Measurements from ENCODE around the gene AKNA.

The AKNA gene

DNA sequence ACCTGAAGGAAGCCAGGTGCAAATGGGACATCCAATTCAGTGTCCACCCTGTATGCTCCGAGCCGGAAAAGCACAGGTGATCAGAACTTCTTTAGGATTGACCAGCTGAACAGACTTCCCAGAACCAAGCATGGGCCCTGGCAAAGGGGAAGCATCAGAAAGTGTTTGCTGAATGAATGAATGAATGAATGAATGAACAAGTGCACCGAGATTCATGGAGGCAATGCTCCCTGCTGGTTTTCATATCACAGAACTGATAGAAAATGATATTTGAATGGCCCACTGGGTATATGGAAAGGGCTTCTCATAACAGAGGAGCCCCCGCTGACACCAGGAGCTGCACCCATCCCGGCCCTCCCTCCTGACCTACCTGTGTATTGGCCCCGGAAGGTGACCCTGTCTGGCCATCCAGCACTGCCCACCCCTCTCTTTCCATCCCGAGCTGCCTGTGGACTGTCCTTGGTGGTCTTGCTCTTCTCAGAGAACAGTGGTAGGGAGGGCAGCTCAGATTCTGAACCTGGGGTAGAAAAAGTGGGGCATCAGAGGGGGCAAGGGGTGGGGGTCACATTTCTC lies 42.2 kb downstream of the AKNA start:
- H3K4me3 Mint-ChIP-seq: no peak overlapping the region
- intact Hi-C loops (cut with micrococcal nuclease): no loop called here

DNA sequence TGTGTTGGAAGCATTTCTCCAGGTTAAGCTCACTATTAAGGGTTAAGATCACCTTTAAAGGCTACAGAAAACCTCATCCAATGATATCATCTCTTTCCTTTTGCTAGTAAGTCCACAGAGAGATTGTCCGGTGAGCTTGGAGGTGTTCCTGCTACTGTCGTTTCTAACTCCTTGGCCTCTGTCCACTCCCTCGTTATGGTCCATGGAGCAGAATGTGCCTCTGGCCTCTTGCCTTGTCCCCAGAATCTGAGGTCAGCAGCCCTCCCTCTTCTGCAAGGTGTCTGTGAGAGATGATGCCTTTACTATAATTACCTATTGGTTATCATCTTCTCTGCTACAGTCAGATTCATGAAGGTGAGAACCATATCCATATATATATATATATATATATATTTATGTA lies 43.1 kb downstream of the AKNA start:
- peaks cover 40% of the 10 kb centered on the region for H3K4me1 Mint-ChIP-seq (ENCODE audit: low read depth)

More for the DNA sequence above, 42.2 kb downstream of the AKNA start:
- Mint-ChIP-seq H3K4me1 (ENCODE audit: low read depth) (peaks cover 40% of the 10 kb centered on the region), H3K27me3 (no peaks in the 10 kb centered on the region), H3K27ac (no peak overlapping the region), H3K9me3 (no peaks in the 10 kb centered on the region), H3K36me3 (ENCODE audit: low read depth) (peaks cover 100% of the 10 kb centered on the region)

DNA sequence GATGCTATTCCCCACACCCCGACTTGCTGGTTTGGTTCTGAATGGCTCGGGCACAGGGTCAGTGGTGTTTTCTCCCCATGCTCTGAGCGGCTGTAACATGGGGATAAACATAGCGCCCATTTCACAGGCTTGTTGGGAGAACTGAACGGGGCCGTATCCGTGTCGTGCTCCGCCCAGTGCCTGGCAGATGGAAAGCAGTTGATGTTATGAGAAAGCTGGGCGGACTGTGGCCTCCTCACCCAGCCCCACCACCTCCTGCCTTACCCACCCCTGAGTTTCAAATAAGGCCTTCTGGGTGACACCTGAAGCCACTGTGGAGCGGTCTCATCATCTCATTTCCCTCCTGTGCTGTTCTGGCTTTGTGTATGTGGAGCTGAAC lies 43.6 kb downstream of the AKNA start:
- H3K9me3 Mint-ChIP-seq: no peaks in the 10 kb centered on the region
- no peaks in the 10 kb centered on the region for H3K27me3 Mint-ChIP-seq
- H3K27ac Mint-ChIP-seq: no peak overlapping the region
- H3K36me3 Mint-ChIP-seq (ENCODE audit: low read depth): peaks cover 100% of the 10 kb centered on the region
- H3K4me1 Mint-ChIP-seq (ENCODE audit: low read depth): peaks cover 40% of the 10 kb centered on the region
- H3K4me3 Mint-ChIP-seq: no peak overlapping the region
- intact Hi-C loops (cut with micrococcal nuclease): no loop called here

More for the DNA sequence above, 43.1 kb downstream of the AKNA start:
- intact Hi-C loops (cut with micrococcal nuclease): no loop called here
- Mint-ChIP-seq H3K4me3 (no peak overlapping the region), H3K9me3 (no peaks in the 10 kb centered on the region), H3K27me3 (no peaks in the 10 kb centered on the region), H3K27ac (no peak overlapping the region), H3K36me3 (ENCODE audit: low read depth) (peaks cover 100% of the 10 kb centered on the region)

DNA sequence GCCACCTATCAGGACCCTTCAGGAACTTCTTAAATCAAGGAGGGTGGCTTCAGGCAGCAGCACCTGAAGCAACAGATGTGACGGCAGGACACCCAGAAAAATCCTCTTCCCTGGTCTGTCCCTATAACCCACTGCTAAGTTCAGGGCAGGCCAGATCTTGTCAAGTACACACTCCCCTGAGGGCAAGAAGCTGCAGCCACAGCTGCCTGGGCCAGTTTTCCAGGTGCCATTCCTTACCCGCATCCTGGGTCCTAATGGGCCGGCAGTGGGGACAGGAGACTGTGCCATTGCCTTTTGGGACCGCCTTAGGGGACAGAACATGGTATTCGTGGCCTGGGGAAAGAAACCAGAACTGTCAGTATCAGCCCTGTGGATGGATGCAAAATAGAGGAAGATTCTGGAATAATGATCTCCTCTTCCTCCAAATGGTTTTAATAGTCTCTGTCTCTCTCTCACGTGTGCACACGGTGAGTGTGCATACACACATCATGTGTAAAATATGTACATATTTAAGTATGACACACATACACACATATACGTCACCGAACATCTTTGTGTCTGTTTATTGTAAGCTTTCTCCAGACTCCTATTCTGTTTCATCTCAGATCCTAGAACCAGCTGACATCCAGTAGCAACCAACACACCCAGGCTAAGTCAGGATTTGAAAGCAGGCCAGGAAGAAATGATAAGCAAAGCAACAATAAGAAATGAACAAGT lies 44.2 kb downstream of the AKNA start:
- Mint-ChIP-seq H3K27ac (no peak overlapping the region), H3K9me3 (no peaks in the 10 kb centered on the region)

DNA sequence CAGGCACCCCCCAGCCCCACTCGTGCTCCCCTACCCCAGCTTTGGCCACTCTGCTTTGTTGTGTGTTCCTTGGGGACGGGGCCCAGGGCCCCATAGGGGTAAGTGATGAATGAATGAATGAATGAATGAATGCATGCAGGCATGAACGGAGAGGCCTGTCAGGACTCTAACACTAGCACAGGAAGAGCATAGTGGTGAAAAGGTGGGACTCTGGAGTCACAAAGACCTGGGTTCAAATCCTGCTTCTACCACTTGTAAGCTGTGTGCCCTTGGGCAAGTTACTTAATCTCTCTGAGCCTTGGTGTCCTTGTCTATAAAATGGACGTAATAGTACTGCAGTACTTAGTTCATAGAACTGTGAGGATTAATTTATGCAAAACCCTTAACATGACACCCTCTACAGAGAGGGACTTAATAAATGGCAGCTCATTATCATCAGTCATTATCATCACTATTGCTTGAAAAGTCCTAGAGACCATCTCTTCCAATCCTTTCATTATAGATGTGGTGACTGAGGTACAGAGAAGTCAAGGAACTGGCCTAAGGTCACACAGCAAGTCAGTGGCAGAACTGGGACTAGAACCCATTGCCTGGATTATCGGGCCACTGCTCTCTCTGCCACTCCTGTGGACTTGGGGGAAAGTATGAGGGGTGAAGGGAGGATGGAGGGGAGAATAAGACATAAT lies 44.9 kb downstream of the AKNA start:
- Mint-ChIP-seq H3K4me3 (no peak overlapping the region), H3K9me3 (no peaks in the 10 kb centered on the region), H3K27me3 (no peaks in the 10 kb centered on the region), H3K27ac (no peak overlapping the region), H3K4me1 (ENCODE audit: low read depth) (peaks cover 30% of the 10 kb centered on the region), H3K36me3 (ENCODE audit: low read depth) (peaks cover 100% of the 10 kb centered on the region)
- intact Hi-C loops (cut with micrococcal nuclease): no loop called here

More for the DNA sequence above, 44.2 kb downstream of the AKNA start:
- no peaks in the 10 kb centered on the region for H3K27me3 Mint-ChIP-seq
- intact Hi-C loops (cut with micrococcal nuclease): no loop called here
- H3K4me1 Mint-ChIP-seq (ENCODE audit: low read depth): peaks cover 35% of the 10 kb centered on the region
- H3K36me3 Mint-ChIP-seq (ENCODE audit: low read depth): peaks cover 100% of the 10 kb centered on the region
- no peak overlapping the region for H3K4me3 Mint-ChIP-seq

DNA sequence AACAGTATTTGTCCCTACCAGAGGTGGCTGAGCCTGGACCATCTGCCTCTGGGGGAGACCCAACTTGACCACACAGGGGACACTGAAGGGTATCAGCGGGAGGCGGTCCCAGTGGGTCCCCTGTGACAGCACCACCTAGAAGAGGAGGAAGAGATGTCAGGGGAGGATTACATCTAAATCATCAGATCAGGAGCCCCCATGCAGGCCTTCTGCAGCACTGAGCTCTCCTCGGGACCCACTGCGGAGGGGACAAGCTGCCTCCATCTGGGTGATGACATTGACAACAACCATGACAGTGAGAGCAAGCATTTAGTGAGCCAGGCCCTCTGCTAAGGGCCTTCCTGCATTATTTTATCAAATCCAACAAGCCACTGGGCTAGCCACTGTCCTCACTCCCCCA lies 45.8 kb downstream of the AKNA start:
- no peaks in the 10 kb centered on the region for H3K27me3 Mint-ChIP-seq
- peaks cover 30% of the 10 kb centered on the region for H3K4me1 Mint-ChIP-seq (ENCODE audit: low read depth)
- H3K9me3 Mint-ChIP-seq: no peaks in the 10 kb centered on the region
- H3K36me3 Mint-ChIP-seq (ENCODE audit: low read depth): peaks cover 100% of the 10 kb centered on the region
- H3K27ac Mint-ChIP-seq: peak overlapping the region; percentile 73
- intact Hi-C loops (cut with micrococcal nuclease): no loop called here
- H3K4me3 Mint-ChIP-seq: no peak overlapping the region

DNA sequence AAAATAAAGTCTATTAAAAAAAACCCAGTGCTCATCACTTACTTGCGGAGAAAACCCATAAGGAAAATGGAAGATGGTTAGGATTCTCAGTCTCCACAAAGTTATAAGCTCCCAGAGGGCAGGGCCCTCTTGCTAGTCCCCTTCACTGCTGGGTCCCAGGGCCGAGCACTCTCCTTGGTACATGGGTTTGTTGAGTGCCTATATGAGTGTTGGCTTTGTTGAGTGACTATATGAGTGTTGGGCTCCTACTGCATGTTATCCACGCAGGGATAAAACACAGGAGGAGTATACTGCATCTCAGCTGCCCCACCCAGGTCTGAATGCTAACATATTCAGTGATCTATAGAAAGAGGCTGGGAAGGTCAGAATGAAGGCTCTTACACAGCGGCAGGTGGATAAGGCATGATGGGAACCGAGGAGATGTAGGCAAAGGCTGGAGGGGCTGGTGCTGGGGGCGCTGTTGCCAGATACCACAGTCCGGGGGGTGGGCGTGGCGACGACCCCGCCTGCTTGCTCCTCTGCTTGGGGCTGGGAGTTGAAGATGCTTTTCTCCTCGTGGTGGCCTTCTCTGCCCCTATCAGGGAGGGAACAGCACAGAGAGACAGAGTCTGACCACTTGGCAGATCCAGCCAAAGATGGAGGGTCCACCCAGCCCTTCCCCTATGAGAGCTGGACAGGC lies 46.5 kb downstream of the AKNA start:
- H3K4me1 Mint-ChIP-seq (ENCODE audit: low read depth): peaks cover 30% of the 10 kb centered on the region
- peaks cover 100% of the 10 kb centered on the region for H3K36me3 Mint-ChIP-seq (ENCODE audit: low read depth)
- H3K4me3 Mint-ChIP-seq: no peak overlapping the region
- no peaks in the 10 kb centered on the region for H3K27me3 Mint-ChIP-seq
- intact Hi-C loops (cut with micrococcal nuclease): no loop called here
- H3K27ac Mint-ChIP-seq: peak overlapping the region; percentile 73
- H3K9me3 Mint-ChIP-seq: no peaks in the 10 kb centered on the region

DNA sequence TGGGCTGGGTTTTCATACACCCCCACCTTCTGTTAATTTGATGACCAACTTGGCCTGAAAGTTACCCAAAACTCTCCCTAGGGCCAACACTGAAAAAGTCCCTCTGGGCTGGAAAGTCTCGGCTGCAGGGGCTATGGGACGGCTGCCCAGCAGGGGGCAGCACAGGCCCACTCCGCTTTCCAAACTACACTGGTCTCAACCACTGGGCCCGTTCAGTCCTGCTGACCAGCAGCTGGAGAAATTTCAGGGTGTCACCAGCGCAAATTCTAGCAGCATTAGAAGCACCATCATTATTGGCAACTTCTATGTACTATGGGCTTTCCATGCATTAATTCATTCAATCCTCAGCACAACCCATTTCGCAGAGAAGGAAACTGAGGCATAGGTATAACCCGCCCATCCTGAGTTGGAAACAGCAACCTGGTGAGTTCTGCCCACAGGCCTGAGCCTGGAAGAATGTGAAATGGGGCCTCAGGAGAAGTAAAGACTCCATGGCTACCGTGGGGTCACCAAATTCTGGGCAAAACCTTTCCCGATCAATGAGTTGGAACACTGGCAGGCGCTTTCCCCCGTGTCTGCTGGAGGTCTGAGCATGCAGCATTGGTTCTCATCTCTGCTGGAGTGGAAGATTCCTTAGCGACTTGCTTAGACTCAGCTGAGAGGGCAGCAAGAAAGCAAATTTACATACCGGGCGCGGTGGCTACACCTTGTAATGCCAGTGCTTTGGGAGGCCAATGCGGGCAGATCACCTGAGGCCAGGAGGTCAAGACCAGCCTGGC lies 48.5 kb downstream of the AKNA start:
- intact Hi-C loops (cut with micrococcal nuclease): loop anchor here (2.0 to 5.0 kb wide), 2 partner anchors 58 to 313 kb away; no protein-coding TSS in a partner anchor
- Mint-ChIP-seq H3K4me1 (ENCODE audit: low read depth) (peaks cover 36% of the 10 kb centered on the region), H3K27ac (peak overlapping the region; percentile 73), H3K9me3 (peaks cover 9% of the 10 kb centered on the region), H3K36me3 (ENCODE audit: low read depth) (peaks cover 100% of the 10 kb centered on the region), H3K27me3 (no peaks in the 10 kb centered on the region), H3K4me3 (no peak overlapping the region)

DNA sequence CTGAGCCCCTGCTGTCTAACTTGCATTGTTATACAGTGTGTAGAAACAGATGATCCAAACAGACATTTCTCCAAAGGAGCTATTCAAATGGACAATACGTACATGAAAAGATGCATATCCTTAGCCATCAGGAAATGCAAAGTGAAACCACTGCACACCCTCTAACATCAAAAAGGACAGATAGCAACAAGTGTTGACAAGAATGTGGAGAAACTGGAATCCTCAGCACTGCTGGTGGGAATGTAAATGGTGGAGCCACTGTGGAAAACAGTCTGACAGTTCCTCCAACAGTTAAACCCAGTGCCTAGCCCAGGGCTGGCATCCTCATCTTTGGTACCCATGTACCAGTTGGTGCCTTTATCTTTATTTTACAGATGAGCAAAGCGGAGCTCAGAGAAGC lies 49.6 kb downstream of the AKNA start:
- Mint-ChIP-seq H3K9me3 (peaks cover 9% of the 10 kb centered on the region), H3K36me3 (ENCODE audit: low read depth) (peaks cover 90% of the 10 kb centered on the region), H3K4me3 (no peak overlapping the region), H3K27me3 (no peaks in the 10 kb centered on the region), H3K27ac (no peak overlapping the region), H3K4me1 (ENCODE audit: low read depth) (peaks cover 36% of the 10 kb centered on the region)
- intact Hi-C loops (cut with micrococcal nuclease): loop anchor here (2.0 to 5.0 kb wide), 2 partner anchors 59 to 315 kb away; no protein-coding TSS in a partner anchor

DNA sequence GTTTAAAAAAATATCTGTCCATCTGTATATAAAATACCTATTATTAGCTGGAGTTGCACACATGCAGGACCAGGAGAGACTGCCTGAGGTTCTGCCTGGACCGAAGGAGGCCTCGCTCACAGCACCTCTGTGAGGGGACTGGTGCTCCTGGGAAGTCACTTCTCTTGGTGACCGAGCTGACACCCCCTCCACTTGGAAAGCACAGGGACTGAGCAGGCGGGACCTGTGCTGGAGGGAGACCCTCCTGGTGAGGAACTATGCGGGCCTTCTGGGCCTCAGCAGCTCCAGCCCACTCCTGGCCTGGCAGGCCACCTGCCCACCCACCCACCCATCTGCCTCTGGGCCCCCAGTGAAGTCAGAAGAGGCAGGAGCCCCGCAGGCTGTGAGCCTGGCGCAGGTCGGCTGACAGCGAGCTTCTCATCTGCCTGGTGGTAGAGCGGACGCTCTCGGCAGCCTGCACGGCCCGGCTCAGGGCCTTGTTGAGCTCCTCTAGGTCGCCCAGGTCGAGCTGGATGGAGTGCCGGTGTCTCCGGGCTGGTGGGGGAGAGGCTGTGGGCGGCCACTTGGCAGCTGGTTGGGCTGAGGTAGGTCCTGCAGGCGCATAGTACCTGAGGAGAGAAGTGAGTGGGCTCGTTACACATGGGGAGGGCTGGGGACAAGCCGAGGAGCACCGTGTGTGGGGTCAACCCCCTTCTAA lies 50.9 kb downstream of the AKNA start:
- Mint-ChIP-seq H3K4me3 (no peak overlapping the region), H3K4me1 (ENCODE audit: low read depth) (peaks cover 32% of the 10 kb centered on the region), H3K27ac (no peak overlapping the region), H3K9me3 (peaks cover 9% of the 10 kb centered on the region), H3K27me3 (no peaks in the 10 kb centered on the region), H3K36me3 (ENCODE audit: low read depth) (peaks cover 77% of the 10 kb centered on the region)
- intact Hi-C loops (cut with micrococcal nuclease): loop anchor here (5.0 kb wide), 1 partner anchor 60 kb away; no protein-coding TSS in a partner anchor

DNA sequence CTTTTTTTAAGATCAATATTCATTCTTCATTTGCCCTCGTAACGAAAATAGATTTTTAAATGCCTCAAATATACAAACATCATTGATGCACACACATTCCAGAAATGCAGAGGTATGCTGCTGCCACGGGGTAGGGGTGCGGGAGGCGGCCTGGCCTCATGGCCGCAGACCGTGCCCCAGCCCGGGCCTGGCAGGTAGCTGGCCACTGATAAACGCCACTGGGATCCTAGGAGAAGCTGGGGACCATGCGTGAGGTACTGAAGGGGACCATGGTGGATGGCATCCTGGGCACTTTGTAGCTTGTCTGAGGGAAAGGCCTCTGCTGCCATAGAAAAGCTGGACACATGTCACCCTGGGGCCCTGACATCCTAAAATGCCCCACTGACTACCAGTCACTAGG lies 51.6 kb downstream of the AKNA start:
- Mint-ChIP-seq H3K27me3 (no peaks in the 10 kb centered on the region), H3K9me3 (peaks cover 9% of the 10 kb centered on the region), H3K4me3 (no peak overlapping the region), H3K4me1 (ENCODE audit: low read depth) (peaks cover 25% of the 10 kb centered on the region), H3K36me3 (ENCODE audit: low read depth) (peaks cover 70% of the 10 kb centered on the region), H3K27ac (no peak overlapping the region)
- intact Hi-C loops (cut with micrococcal nuclease): loop anchor here (5.0 kb wide), 1 partner anchor 61 kb away; no protein-coding TSS in a partner anchor

DNA sequence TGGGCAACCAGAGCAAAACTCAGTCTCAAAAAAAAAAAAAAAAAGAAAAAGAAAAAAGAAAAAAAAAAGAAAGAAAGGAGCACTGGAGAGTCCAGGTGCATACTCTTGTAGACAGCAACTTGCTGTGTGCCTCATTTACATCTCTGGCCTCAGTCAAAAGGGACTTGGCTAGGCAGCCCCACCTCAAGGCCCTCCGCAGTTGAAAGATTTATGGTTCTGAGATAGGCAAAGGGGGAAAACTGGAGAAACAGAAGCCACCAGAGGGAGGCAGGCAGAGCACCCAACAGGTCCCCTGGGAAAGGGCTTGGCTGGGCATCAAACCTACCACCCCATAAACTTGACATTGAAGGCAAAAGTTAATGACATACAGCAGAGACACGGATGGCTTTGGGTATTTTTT lies 52.0 kb downstream of the AKNA start:
- intact Hi-C loops (cut with micrococcal nuclease): loop anchor here (5.0 kb wide), 1 partner anchor 62 kb away; no protein-coding TSS in a partner anchor
- peaks cover 21% of the 10 kb centered on the region for H3K4me1 Mint-ChIP-seq (ENCODE audit: low read depth)
- H3K27ac Mint-ChIP-seq: no peak overlapping the region
- no peak overlapping the region for H3K4me3 Mint-ChIP-seq
- H3K9me3 Mint-ChIP-seq: peaks cover 9% of the 10 kb centered on the region
- H3K36me3 Mint-ChIP-seq (ENCODE audit: low read depth): peaks cover 66% of the 10 kb centered on the region
- H3K27me3 Mint-ChIP-seq: peaks cover 2% of the 10 kb centered on the region

DNA sequence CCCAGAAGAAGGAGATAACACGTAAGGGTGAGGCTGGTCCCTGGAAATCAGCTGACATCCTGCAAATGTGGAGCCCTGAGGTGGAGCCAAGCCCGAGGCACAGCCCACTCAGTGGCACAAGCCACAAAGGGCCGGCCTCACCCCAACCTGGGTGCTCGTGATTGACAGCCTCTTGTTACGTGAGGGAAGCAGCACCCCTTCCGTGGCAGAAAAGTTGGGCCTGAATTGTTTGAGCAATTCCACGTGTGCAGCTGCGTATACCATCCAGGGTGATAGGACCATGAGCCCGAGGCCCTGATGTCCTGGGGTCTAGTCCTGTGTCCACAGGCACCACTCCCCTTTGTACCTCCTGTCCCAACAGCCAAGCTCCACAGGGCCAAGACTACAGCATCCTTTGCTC lies 53.3 kb downstream of the AKNA start:
- Mint-ChIP-seq H3K9me3 (peaks cover 9% of the 10 kb centered on the region), H3K36me3 (ENCODE audit: low read depth) (peaks cover 53% of the 10 kb centered on the region), H3K27ac (peak overlapping the region; percentile 5), H3K4me1 (ENCODE audit: low read depth) (peaks cover 9% of the 10 kb centered on the region), H3K4me3 (no peak overlapping the region), H3K27me3 (peaks cover 7% of the 10 kb centered on the region)
- intact Hi-C loops (cut with micrococcal nuclease): no loop called here

Measured in dendritic cell treated with granulocyte-macrophage colony-stimulating factor and Interleukin-4, amounts not matched to agents 40 ng/mL and 50 ng/mL, for 4 days (primary cell).